ENCODE data around the gene SDK2.

DNA sequence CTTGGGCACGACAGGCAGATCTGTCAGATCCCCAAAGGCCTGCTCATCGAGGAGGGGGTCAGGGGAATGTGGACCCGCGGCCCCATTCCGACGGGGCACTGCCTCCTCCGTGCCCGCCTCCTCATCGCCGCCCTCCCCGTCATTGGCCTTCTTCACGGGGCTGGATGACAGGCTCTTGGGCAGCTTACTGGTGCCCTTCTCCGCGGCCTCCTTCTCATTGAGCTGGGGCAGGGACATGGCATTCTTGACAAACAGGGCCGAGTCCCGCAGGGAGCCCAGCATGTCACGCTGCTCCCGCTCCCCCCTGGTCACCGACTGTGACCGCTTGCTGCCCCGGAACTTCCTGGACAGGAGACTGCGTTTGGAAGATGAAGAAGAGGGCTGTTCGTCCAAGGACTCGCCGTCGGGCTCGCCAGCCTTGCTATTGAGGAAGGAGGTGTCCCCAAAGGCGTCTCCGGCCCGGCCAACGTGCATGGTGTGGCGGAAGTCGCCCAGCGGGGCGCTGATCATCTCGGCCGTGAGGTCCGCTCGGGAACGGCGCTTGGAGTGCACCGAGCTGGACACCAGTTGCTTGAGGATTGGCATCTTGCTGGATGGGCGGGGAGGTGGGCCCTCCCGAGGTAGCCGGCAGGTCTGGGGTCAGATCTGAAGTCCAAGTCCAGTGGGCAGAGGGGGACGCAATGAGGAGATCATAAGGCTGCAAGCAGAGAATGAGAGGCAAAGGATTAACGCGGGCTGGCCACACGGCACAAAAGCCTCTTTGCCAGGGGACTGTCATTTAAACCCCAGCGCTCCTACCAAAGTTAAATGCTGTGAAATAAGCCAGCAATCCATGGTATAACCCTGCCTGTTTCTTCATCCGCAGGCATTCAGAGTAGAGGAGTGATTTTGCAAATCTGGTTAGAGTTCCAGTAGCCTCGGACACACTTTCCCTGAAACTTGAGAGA lies 358.1 kb downstream of the SDK2 start:
- TF ChIP-seq, protein P1, sequence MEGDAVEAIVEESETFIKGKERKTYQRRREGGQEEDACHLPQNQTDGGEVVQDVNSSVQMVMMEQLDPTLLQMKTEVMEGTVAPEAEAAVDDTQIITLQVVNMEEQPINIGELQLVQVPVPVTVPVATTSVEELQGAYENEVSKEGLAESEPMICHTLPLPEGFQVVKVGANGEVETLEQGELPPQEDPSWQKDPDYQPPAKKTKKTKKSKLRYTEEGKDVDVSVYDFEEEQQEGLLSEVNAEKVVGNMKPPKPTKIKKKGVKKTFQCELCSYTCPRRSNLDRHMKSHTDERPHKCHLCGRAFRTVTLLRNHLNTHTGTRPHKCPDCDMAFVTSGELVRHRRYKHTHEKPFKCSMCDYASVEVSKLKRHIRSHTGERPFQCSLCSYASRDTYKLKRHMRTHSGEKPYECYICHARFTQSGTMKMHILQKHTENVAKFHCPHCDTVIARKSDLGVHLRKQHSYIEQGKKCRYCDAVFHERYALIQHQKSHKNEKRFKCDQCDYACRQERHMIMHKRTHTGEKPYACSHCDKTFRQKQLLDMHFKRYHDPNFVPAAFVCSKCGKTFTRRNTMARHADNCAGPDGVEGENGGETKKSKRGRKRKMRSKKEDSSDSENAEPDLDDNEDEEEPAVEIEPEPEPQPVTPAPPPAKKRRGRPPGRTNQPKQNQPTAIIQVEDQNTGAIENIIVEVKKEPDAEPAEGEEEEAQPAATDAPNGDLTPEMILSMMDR (IDR thresholded peaks at IDR 0.05): no peak
- no peak for TF ChIP-seq POLR2AphosphoS5 (IDR thresholded peaks at IDR 0.05)
- no peak for TF ChIP-seq POLR2A (IDR thresholded peaks at IDR 0.05)
